ENCODE measurements around the gene PDE10A.

Gene PDE10A

GRCh38 chr6:165664559-165665383 lies 1.7 kb upstream of the PDE10A start:
- no peak overlapping the region for H3K4me3 ChIP-seq (ENCODE audit: insufficient read depth, low read depth, low read length, poor library complexity, severe bottlenecking)
- H3K4me1 ChIP-seq (ENCODE audit: control insufficient read depth, insufficient read depth, low read length, poor library complexity, severe bottlenecking): no peaks in the 10 kb centered on the region
- H3K27me3 ChIP-seq (replicated peaks; ENCODE audit: control insufficient read depth, insufficient read depth, low read length, poor library complexity, severe bottlenecking): peaks cover 9% of the 10 kb centered on the region
- H3K36me3 ChIP-seq (ENCODE audit: control insufficient read depth, insufficient read depth, low read length): no peaks in the 10 kb centered on the region
- no peak overlapping the region for H3K27ac ChIP-seq (ENCODE audit: insufficient read depth, low read length, poor library complexity, severe bottlenecking)
- H3K9me3 ChIP-seq (ENCODE audit: control insufficient read depth, low read length): no peaks in the 10 kb centered on the region
- no peak for DNase-seq

GRCh38 chr6:165663736-165664558 lies 906 bp upstream of the PDE10A start:
- Histone ChIP-seq H3K9me3 (ENCODE audit: control insufficient read depth, low read length) (no peaks in the 10 kb centered on the region), H3K27me3 (replicated peaks; ENCODE audit: control insufficient read depth, insufficient read depth, low read length, poor library complexity, severe bottlenecking) (peaks cover 9% of the 10 kb centered on the region), H3K36me3 (ENCODE audit: control insufficient read depth, insufficient read depth, low read length) (no peaks in the 10 kb centered on the region), H3K4me1 (ENCODE audit: control insufficient read depth, insufficient read depth, low read length, poor library complexity, severe bottlenecking) (no peaks in the 10 kb centered on the region), H3K4me3 (ENCODE audit: insufficient read depth, low read depth, low read length, poor library complexity, severe bottlenecking) (no peak overlapping the region), H3K27ac (ENCODE audit: insufficient read depth, low read length, poor library complexity, severe bottlenecking) (no peak overlapping the region)
- no peak for DNase-seq

DNA sequence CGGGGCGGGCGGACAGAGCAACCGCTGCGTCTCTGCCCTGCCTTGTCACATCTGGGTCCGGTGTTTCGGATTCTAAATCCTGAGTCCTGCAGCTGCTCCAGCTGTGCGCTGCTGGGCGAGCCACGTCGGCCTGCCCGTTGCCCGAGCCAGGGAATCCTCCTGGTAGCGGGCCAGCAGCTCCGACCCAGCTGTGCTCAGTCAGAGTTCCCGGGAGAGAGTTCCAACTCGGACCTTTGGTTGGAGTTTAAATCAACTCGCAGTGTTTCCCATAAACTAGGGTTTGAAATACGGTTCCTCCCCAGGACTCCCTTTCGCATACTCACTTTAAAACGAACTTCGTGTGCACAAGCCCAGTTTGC lies 315 bp upstream of the PDE10A start:
- H3K27me3 ChIP-seq (replicated peaks; ENCODE audit: control insufficient read depth, insufficient read depth, low read length, poor library complexity, severe bottlenecking): peaks cover 9% of the 10 kb centered on the region
- H3K4me3 ChIP-seq (ENCODE audit: insufficient read depth, low read depth, low read length, poor library complexity, severe bottlenecking): no peak overlapping the region
- DNase-seq: no peak
- H3K9me3 ChIP-seq (ENCODE audit: control insufficient read depth, low read length): no peaks in the 10 kb centered on the region
- no peaks in the 10 kb centered on the region for H3K4me1 ChIP-seq (ENCODE audit: control insufficient read depth, insufficient read depth, low read length, poor library complexity, severe bottlenecking)
- no peaks in the 10 kb centered on the region for H3K36me3 ChIP-seq (ENCODE audit: control insufficient read depth, insufficient read depth, low read length)
- no peak overlapping the region for H3K27ac ChIP-seq (ENCODE audit: insufficient read depth, low read length, poor library complexity, severe bottlenecking)

DNA sequence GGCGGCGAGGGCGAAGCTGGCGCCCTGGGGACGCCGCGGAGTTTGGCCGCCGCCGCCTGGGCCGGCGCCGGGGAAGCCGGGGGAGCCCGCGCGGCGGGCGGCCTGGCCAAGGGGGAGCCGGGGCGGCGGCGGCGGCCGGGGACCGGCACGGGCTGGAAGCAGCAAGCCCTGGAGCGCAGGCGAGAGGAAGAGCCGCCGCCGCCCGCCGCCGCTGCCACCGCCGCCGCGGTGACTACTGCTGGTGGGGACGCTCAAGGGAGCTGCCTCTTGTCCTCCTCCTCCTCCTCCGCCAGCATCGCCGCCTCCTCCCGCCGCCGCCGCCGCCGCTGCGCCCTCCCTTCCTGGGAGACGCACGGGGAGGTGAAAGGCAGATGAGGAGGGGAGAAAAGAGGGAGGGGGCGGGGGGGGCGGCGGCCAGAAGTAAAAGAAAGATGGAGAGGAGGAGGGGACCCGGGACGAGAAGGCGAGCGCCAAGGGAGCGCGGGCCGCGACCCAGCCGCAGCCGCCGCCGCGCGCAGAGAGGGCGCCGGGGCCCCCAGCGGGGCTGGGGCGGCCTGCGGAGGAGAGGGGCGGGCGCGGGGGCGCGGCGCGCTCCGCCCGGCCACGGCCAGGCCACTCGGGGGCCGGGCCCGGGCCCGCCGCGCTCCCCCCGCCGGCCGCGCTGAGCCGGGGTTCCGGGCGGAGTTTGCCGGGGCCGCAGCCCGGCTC lies 846 bp downstream of the PDE10A start:
- DNase-seq: no peak
- H3K27ac ChIP-seq (ENCODE audit: insufficient read depth, low read length, poor library complexity, severe bottlenecking): no peak overlapping the region
- H3K9me3 ChIP-seq (ENCODE audit: control insufficient read depth, low read length): no peaks in the 10 kb centered on the region
- no peaks in the 10 kb centered on the region for H3K4me1 ChIP-seq (ENCODE audit: control insufficient read depth, insufficient read depth, low read length, poor library complexity, severe bottlenecking)
- no peak overlapping the region for H3K4me3 ChIP-seq (ENCODE audit: insufficient read depth, low read depth, low read length, poor library complexity, severe bottlenecking)
- H3K27me3 ChIP-seq (replicated peaks; ENCODE audit: control insufficient read depth, insufficient read depth, low read length, poor library complexity, severe bottlenecking): peaks cover 9% of the 10 kb centered on the region
- H3K36me3 ChIP-seq (ENCODE audit: control insufficient read depth, insufficient read depth, low read length): no peaks in the 10 kb centered on the region

DNA sequence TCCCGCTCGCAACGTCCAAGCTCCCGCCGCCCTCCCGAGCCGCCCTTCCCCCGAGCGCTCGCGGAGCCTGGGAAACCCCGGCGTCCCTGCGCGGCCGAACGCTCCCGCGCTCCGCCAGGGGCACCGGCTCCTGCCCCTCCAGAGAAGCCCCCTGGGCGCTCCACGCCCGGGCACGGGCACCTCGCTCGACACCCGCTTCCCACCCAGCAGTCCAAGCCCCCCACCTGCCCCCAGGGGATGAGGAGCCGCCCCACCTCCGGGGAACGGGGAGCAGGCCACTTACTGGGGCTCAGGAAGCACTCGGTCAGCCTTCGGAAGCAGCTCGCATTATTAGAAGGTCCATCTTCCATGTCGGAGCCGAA lies 1.4 kb downstream of the PDE10A start:
- Histone ChIP-seq H3K4me1 (ENCODE audit: control insufficient read depth, insufficient read depth, low read length, poor library complexity, severe bottlenecking) (no peaks in the 10 kb centered on the region), H3K9me3 (ENCODE audit: control insufficient read depth, low read length) (no peaks in the 10 kb centered on the region), H3K27ac (ENCODE audit: insufficient read depth, low read length, poor library complexity, severe bottlenecking) (no peak overlapping the region), H3K4me3 (ENCODE audit: insufficient read depth, low read depth, low read length, poor library complexity, severe bottlenecking) (no peak overlapping the region), H3K36me3 (ENCODE audit: control insufficient read depth, insufficient read depth, low read length) (no peaks in the 10 kb centered on the region), H3K27me3 (replicated peaks; ENCODE audit: control insufficient read depth, insufficient read depth, low read length, poor library complexity, severe bottlenecking) (peaks cover 9% of the 10 kb centered on the region)
- DNase-seq: no peak

- Histone ChIP-seq H3K27ac (ENCODE audit: insufficient read depth, low read length, poor library complexity, severe bottlenecking) (no peak overlapping the region), H3K4me3 (ENCODE audit: insufficient read depth, low read depth, low read length, poor library complexity, severe bottlenecking) (no peak overlapping the region), H3K36me3 (ENCODE audit: control insufficient read depth, insufficient read depth, low read length) (no peaks in the 10 kb centered on the region), H3K9me3 (ENCODE audit: control insufficient read depth, low read length) (no peaks in the 10 kb centered on the region), H3K4me1 (ENCODE audit: control insufficient read depth, insufficient read depth, low read length, poor library complexity, severe bottlenecking) (no peaks in the 10 kb centered on the region), H3K27me3 (replicated peaks; ENCODE audit: control insufficient read depth, insufficient read depth, low read length, poor library complexity, severe bottlenecking) (peaks cover 9% of the 10 kb centered on the region)
- no peak for DNase-seq
These were observed 2.0 kb downstream of the PDE10A start for GRCh38 chr6:165660857-165661663.

DNA sequence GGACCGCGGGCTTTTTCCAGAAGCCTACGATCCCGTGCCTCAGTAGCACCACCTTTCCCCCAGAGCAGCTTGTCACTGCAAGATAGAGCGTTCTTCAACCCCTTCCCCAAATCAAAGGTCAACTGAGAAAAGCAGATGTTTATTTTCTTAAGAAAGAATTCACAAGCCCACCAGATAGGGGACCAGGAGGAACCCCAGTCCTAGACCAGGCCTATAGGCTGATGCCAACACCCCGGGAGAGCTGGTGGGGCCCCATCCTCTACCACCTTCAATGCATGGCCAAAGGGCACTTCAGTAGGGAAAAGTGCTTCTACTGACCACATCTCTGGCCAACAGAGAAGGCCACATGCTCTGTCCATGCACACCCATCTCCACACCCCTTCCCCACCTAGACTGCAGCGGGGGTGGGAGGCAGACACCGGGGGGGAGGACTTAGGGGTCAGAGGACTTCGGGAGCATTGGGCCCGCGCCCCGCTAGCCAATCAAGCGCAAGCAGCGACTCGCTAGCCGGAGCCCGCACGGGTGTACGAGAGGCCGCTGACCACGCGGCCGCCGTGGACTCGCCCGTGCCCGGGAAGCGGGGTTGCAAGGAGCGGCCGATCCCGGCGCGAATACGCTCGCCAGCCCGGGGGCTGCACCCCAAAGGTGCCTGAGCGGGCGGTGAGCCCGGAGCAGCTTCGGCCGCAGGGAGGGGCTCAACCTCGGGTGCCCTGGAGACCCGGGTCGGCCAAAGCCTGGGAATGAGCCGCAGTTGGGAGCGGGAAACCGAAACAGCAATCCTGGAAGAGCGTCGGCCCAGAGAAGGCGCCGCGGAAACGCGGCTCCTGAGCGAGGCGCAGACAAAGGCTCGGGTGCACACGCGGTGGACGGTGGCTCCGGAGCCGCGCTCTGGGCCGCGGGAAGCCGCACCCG lies 2.8 kb downstream of the PDE10A start:
- Histone ChIP-seq H3K27ac (ENCODE audit: insufficient read depth, low read length, poor library complexity, severe bottlenecking) (no peak overlapping the region), H3K4me3 (ENCODE audit: insufficient read depth, low read depth, low read length, poor library complexity, severe bottlenecking) (no peak overlapping the region), H3K9me3 (ENCODE audit: control insufficient read depth, low read length) (no peaks in the 10 kb centered on the region), H3K36me3 (ENCODE audit: control insufficient read depth, insufficient read depth, low read length) (no peaks in the 10 kb centered on the region), H3K4me1 (ENCODE audit: control insufficient read depth, insufficient read depth, low read length, poor library complexity, severe bottlenecking) (no peaks in the 10 kb centered on the region), H3K27me3 (replicated peaks; ENCODE audit: control insufficient read depth, insufficient read depth, low read length, poor library complexity, severe bottlenecking) (peaks cover 9% of the 10 kb centered on the region)
- no peak for DNase-seq

DNA sequence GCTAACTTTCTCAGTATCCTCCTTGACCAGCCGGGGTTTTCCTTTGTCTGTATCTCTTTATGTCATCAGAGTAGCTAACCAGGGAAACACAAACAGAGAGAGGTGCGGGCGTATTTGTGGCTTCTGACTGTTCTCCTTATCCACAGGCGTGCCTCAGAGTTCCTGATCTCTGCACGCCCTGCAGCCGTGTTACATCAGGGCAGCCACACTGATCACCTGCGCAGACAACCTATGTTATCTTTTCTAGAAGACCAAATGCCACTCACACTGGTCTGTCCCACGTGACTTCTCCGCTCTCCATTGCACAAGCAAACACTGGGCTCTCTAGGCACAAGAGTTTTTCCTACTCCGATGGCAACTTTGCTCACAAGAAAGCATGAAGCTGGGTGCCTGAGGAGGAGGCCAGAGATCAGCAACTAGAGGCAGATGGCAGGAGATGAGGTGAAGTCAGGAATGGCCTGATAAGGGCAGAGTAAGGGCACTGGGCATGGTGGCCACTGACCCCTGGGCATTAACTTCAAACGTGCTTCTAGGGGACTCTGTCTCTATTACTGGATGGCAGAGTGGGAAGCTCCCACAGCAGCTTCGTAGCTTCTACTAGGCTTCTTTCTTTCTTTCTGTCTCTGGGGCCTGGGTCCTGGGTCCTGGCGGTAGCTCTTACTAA lies 4.5 kb downstream of the PDE10A start:
- Histone ChIP-seq H3K4me3 (ENCODE audit: insufficient read depth, low read depth, low read length, poor library complexity, severe bottlenecking) (no peak overlapping the region), H3K4me1 (ENCODE audit: control insufficient read depth, insufficient read depth, low read length, poor library complexity, severe bottlenecking) (no peaks in the 10 kb centered on the region), H3K36me3 (ENCODE audit: control insufficient read depth, insufficient read depth, low read length) (no peaks in the 10 kb centered on the region), H3K9me3 (ENCODE audit: control insufficient read depth, low read length) (no peaks in the 10 kb centered on the region), H3K27me3 (replicated peaks; ENCODE audit: control insufficient read depth, insufficient read depth, low read length, poor library complexity, severe bottlenecking) (peaks cover 9% of the 10 kb centered on the region), H3K27ac (ENCODE audit: insufficient read depth, low read length, poor library complexity, severe bottlenecking) (no peak overlapping the region)
- DNase-seq: no peak

Measured in effector memory CD4-positive, alpha-beta T cell (primary cell).